OCI-LY1 (cell line): ENCODE measurements around the gene KCNMB2.

Source experiments
- CTCF ChIP-seq: fragments of 200-600 bp; sonication (generic), shearing (Covaris generic); IDR thresholded peaks from 2 replicates; pipeline ENCODE4 v1.5.1; 2017; ENCODE audit warnings: mild to moderate bottlenecking, antibody characterized with exemption, low read length, moderate library complexity, mixed read lengths
- EZH2 ChIP-seq: fragments of 200-600 bp; sonication (generic), shearing (Covaris generic); IDR thresholded peaks from 2 replicates; pipeline ENCODE4 v1.8.0; 2017; ENCODE audit warnings: borderline replicate concordance, mixed run types, mild to moderate bottlenecking, antibody characterized with exemption, low read length, moderate library complexity, mixed read lengths

- TF ChIP-seq CTCF: no peak
- TF ChIP-seq EZH2: no peak
These were observed 323.1 kb downstream of the KCNMB2 start for GRCh38 chr3:178859386-178859785.
